GM18909 (cell line): ENCODE data around the gene CYP27B1.

Experiments used
- ATAC-seq: cut with Tn5 transposase; IDR thresholded peaks from one replicate; pipeline ENCODE4 v1.9.1; 2021; ENCODE audit warnings: mild to moderate bottlenecking; ENCODE audit not compliant: unreplicated experiment, poor library complexity

Gene CYP27B1

GRCh38 chr12:57769594-57769993 lies 2.7 kb upstream of the CYP27B1 start:
- no peak for ATAC-seq

GRCh38 chr12:57767876-57768275 lies 998 bp upstream of the CYP27B1 start:
- ATAC-seq, result no peak

- no peak for ATAC-seq
Measured at GRCh38 chr12:57767305-57767698, 424 bp upstream of the CYP27B1 start.

- peak; percentile 21 for ATAC-seq
Measured at GRCh38 chr12:57765698-57766463, 997 bp downstream of the CYP27B1 start.

- ATAC-seq, result peak; percentile 61
Measured at GRCh38 chr12:57765003-57765697, 1.7 kb downstream of the CYP27B1 start.

GRCh38 chr12:57764662-57765002 lies 2.2 kb downstream of the CYP27B1 start:
- no peak for ATAC-seq

- ATAC-seq, result no peak
Measured at GRCh38 chr12:57763881-57764661, 2.8 kb downstream of the CYP27B1 start.

- ATAC-seq, result no peak
Measured at GRCh38 chr12:57762463-57762862, 4.4 kb downstream of the CYP27B1 start.

GRCh38 chr12:57761391-57761998 lies 5.4 kb downstream of the CYP27B1 start:
- ATAC-seq, result no peak

GRCh38 chr12:57760347-57760982 lies 6.4 kb downstream of the CYP27B1 start:
- no peak for ATAC-seq

- no peak for ATAC-seq
Measured at GRCh38 chr12:57759360-57759980, 7.4 kb downstream of the CYP27B1 start.

GRCh38 chr12:57758552-57759359 lies 8.1 kb downstream of the CYP27B1 start:
- ATAC-seq, result no peak

GRCh38 chr12:57757771-57758170 lies 9.1 kb downstream of the CYP27B1 start:
- no peak for ATAC-seq

- ATAC-seq, result peak; percentile 25
Measured at GRCh38 chr12:57756406-57757341, 10.2 kb downstream of the CYP27B1 start.

GRCh38 chr12:57755454-57756372 lies 11.2 kb downstream of the CYP27B1 start:
- ATAC-seq, result no peak

- no peak for ATAC-seq
Measured at GRCh38 chr12:57755194-57755453, 11.8 kb downstream of the CYP27B1 start.
